Activated T-cell treated with anti-CD3 and anti-CD28 coated beads, Interleukin-2, amount 50 U/mL, for 1 hour (primary cell): ENCODE data around the gene DHX57.
A peak's percentile ranks its signal among the peaks of the same experiment; 100 is the strongest.

Source experiments
- DNase-seq: peaks from one replicate; pipeline ENCODE4 v3.0.0-alpha.2; 2020

The DHX57 gene

GRCh38 chr2:38875576-38876367 lies at the start of gene DHX57, which contains the start of gene MORN2:
DHX57 (minus strand) TSS chr2:38875934; CDS start chr2:38868405, 7,529 bp downstream.
MORN2 (plus strand) TSS chr2:38875976.
- peak; percentile 78 for DNase-seq

DNA sequence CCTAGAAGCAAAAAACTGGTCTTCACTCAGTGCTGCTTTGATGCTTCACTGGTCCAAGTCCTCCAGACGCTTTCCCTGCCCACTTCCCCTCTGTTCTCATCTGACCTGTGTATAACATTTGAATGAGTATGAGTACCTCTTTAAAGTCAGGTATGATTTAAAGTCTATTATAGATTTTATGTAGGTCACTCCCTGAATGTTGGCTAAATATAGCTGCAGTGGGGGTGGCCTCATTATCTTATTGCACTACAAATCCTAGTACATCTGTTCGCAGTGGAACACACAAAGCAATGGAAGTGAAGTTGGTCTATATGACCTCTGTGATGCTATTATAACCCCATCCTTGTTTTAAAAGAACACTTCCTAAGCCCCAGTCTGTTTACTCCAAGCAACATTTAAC lies 47.2 kb upstream of the DHX57 start:
- no peak for DNase-seq

- no peak for DNase-seq
Observed at GRCh38 chr2:38922389-38922788, 46.7 kb upstream of the DHX57 start.

DNA sequence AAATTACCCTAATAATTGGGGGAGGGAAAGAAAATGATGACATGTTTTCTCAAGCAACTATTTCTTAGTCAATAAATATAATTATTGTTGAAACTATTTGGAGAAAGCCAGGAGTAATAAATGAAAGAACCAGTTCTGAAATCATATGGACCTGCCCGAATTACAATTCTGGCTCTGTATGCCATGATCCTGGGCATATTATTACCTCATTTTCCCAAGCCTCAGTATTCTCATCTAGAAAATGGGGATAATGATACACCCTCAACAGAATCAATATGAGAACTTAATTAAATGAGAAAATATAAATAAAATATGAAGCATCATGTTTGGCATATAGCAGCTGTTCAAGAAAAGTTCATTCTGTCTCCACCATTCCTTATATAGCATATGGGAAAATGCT lies 36.9 kb upstream of the DHX57 start:
- DNase-seq = no peak

- no peak for DNase-seq
Observed at GRCh38 chr2:38911191-38911590, 35.5 kb upstream of the DHX57 start.

DNA sequence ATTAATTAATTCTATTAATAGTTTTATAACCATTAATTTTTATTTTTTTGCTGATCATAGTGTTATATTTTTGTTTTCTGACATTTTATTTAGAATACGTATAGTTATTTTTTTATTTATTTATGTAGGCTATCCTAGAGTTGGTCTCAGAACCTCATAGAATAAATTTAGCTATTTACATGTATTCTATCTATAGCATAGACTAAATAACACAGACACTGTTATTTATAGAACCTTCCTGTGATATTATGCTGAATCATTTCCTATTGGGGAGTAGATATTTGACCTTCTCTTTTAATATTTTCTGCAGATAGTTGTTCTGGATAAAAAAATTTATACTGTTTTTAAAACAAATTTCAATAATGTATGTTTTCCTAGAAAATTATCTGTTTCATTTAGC lies 34.1 kb upstream of the DHX57 start:
- DNase-seq = no peak

DNA sequence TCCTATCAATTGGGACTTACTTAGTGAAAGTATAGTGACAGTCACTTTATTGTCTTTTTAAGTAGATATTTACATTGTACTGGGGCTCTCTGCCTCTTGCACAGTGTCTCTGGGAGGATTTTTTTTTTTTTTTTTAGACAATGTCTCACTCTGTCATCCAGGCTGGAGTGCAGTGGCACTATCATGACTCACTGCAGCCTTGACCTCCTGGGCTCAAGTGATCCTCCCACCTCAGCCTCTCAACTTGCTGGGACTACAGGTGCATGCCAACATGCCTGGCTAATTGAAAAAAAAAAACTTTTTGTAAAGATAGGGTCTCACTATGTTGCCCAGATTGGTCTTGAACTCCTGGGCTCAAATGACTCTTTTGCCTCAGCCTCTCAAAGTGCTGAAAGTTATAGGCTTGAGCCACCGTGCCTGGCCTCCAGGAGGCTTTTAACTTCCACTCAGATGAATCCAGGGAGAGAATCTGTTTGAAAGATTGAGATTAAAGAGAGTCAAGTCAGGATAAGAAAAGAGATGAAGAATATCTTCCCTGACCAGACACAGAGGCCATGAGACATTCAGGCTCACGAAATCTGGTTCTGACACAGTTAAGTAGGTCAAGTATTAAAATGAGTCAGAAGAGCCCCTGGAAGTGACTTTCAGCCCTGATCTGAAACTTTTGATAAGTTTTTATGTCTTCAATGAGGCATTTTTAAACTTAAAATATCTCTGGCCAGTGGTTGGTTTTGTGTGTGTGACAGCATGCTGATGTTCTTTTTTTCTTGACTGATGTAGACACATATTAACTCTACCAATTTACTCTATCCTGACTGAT lies 32.2 kb upstream of the DHX57 start:
- no peak for DNase-seq

DNA sequence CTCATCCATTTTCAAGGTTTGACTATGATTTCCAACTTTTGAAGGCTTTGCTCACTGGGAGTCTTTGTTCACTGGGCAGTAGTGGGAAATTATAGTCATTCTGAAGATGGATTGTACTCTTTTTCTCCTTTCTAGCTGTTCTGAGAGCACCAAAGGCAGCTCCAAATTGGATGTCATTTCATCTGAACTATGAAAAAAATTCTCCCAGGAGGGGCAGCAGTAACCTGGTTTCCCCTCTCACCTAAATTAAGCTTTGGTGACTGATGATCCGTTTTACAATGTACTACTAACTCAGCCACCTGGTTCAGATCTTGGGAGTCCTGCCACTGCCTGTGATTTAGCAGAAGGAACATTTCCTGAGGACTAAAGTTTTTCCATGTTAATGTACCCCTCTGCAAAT lies 31.5 kb upstream of the DHX57 start:
- DNase-seq = no peak

GRCh38 chr2:38905251-38905650 lies 29.5 kb upstream of the DHX57 start:
- DNase-seq = no peak

DNA sequence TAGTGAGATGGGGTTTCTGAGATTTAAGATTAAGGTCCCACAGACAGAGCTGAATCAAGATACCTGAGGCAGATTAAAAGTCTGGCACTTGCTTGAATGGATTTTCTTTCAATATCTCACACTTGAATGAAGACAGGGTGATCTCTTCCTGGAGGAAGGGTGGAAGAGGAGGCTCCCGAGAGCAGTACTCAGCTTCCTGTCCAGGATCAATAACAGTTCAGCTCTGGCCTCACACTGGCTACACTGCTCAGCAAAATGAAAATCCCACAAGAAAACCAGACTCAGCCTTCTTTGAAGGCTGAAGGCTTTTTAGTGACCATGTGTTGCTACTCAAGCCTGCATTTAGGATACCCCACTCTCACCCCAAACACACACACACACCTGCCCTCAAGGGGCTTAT lies 25.0 kb upstream of the DHX57 start:
- no peak for DNase-seq

GRCh38 chr2:38898256-38898655 lies 22.5 kb upstream of the DHX57 start:
- no peak for DNase-seq

DNA sequence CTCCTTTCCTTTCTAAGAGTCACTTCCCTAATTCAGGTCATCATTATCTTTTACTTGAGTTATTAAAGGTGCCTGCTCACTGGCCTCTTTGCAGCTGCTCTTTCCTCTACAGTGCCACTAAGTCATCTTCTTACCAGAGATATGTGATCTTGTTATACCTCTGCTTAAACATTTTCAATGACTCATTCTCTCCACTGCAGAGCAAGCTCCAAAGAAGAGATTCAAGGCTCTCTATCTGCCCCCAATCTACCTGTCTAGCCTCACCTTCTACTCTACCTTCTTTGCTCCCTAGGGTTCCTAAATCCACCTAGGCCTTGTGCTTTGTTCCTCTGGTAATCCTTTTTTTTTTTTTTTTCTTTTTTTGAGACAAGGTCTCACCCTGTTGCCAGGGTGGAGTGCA lies 17.1 kb upstream of the DHX57 start:
- no peak for DNase-seq

DNA sequence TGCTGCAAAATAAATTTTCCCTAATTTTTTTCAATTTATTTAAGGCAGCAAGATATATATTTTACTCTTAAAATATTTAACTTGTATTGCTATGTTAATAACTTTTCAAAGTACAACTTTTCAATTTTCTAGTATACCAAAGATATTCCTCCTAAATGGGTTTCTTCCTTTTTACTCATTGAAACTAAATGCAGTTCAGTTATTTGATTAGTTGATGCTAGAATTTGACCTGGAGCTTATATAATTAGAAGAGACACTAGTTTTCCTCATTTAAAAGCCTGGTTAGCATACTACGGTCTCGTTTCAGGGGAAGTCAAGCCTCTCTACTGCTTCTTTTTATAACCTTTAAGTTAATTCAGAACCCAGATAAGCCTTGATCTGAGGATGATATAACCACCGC lies 13.8 kb upstream of the DHX57 start, which contains the start of gene ARHGEF33:
TSS of gene ARHGEF33 (plus strand) at position 301 of the 400 bp plus-strand sequence. CDS start 29,573 bp downstream, outside the sequence.
- no peak for DNase-seq

DNA sequence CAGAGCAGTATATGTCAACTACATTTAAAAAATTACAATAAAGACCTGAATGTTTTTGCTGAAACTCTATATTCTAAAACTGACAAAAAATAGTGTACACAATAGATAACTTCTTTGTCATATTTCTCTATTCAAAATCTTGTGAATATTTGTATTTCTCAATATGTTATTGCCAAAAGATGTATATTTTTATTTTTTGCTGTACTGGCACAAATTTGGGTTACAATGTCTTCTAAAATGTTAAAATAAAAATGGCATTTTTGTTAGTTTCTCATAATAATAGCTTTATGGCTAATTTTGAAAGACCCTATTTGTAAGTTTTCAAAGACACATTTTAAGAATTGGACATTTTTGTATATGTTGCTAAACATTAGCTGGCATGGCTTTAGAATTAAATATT lies 13.3 kb upstream of the DHX57 start:
- no peak for DNase-seq

DNA sequence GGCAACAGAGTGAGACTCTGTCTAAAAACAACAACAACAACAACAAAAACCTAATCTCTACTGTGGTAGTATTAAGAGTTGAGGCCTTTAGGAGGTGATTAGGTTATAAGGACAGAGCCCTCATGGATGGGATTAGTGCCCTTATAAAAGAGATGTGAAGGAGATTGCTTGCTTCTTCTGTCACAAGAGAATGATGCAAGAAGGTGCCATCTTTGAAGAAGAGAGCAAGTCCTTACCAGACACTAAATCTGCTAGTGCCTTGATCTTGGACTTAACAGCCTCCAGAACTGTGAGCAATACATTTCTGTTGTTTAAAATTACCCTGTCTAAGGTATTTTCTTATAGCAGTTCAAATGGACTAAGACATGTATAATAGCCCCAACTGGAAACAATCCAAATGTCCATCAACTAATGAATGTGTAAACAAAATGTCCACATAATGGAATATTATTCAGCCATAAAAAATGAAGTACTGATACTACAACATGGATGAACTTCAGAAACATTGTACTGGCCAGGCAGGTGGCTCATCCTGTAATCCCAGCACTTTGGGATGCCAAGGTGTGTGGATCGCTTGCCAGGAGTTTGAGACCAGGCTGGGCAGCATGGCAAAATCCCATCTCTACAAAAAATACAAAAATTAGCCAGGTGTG lies 12.3 kb upstream of the DHX57 start:
- no peak for DNase-seq

GRCh38 chr2:38887347-38887746 lies 11.6 kb upstream of the DHX57 start:
- DNase-seq = no peak

DNA sequence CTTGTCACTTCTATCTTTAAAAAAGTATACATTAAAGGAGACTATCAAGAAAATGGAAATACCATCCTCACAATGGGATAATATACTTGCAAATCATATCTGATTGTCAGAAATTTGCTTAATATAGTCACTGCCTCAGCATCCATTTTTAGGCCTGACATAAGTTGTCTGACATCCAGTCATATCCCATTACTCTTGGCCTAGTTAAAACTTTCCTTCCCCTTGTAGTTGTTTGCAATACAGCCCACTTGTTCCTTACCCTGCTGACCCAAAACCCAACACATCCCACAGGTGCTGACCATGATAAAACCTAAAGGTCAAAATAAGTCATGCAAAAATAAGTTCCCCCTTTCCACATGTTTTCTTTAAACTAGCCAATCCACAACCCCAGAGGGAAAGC lies 10.3 kb upstream of the DHX57 start:
- no peak for DNase-seq

- no peak for DNase-seq
Observed at GRCh38 chr2:38876407-38876806, 673 bp upstream of the DHX57 start.

- no peak for DNase-seq
Observed at GRCh38 chr2:38875227-38875575, 533 bp downstream of the DHX57 start.

DNA sequence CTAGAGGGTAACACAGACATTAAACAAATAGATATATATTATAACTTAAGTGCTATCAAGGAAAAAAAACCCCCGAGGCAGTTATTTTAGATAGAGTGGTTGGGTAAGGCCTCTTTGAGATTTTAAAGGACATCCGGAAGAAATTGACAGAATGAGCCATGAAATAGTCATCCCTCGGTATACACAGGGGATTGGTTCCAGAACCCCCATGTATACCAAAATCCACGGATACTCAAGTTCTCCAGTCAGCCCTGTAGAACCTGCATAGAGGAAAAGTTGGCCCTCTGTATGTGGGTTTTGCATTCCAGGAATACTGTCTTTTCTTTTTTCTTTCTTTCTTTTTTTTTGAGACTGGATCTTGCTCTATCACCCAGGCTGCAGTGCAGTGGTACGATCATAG lies 2.0 kb downstream of the DHX57 start:
- no peak for DNase-seq

DNA sequence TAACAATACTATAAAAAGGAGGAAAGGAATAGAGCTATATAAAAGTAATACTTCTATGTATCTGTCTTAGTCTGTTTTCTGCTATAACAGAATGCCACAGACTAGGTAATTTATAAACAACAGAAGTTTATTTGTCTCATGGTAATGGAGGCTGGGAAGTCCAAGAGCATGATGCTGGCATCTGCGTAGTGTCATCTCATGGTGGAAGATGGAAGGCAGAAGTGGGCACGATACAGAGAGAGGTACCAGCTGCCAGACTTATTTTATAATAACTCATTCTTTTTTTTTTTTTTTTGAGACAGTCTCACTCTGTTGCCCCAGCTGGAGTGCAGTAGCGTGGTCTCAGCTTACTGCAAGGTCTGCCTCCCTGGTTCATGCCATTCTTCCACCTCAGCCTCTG lies 4.3 kb downstream of the DHX57 start:
- DNase-seq = no peak

- DNase-seq = no peak
Observed at GRCh38 chr2:38866773-38867443, 8.8 kb downstream of the DHX57 start.

GRCh38 chr2:38863061-38863695 lies 12.6 kb downstream of the DHX57 start:
- DNase-seq = no peak
